Right lobe of liver (tissue), 4 donors: ENCODE measurements around the gene FAM174C.

Source experiments
- CTCF ChIP-seq, 4 donors: fragments of 200-600 bp in 3 of 4; fragments of 450-650 bp in 1 of 4; IDR thresholded peaks; one replicate each; pipeline versions ENCODE4 v1.5.1 to v1.8.0; 2016 to 2022; ENCODE audit warnings: antibody characterized with exemption in 4 of 4, mild to moderate bottlenecking in 2 of 4
- POLR2A ChIP-seq: fragments of 450-650 bp; IDR thresholded peaks from one replicate; pipeline ENCODE4 v1.6.1; 2017; ENCODE audit warnings: antibody characterized with exemption, mild to moderate bottlenecking
- donor health status: DM: no; HTN: no; CAD: no.
- donor health status: DM: no; HTN: no; CAD: no.
- donor health status: DM: no; HTN: yes; CAD: no.

GRCh38 chr19:1258163-1258492, 17.2 kb upstream of the FAM174C start:
- no peak for TF ChIP-seq CTCF (IDR thresholded peaks at IDR 0.05)
- TF ChIP-seq POLR2A: peak; percentile 10
